Measurements from ENCODE around the gene SMYD3. TPM values are rescaled to one million over a fixed set of nuclear protein-coding genes. Genes with fewer than 3 reads are reported as not detected.

The SMYD3 gene
- total and polyA plus RNA-seq, 10 of the 15 experiments (the other 5 are each of a cell fraction or from before 2014, with no cell fraction given): 18.3 to 54.0 (median 24.8) TPM

DNA sequence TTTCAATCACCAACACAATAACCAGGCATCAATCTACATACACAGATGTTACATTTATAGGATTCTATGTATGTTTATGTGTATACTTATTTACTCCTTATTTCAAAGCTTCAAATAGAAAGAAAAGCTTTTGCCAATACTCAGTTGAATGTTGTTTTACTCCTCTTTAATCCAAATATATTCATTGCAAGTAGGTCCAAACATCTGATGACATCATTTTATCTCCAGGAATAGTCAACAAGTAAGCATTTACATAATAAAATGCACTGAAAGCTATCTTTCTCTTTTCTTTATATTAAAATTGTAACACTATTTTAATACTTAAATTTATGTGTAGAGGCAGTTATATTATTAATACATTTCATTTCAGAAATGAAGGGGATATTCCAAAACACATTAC, 380.5 kb downstream of the SMYD3 start:
- SMC1A ChIA-PET (ENCODE audit: uncharacterized antibody, unreplicated experiment): interaction anchor here (0.7 to 1.6 kb wide), 2 partner anchors 12 to 28 kb away, joined by 3 read pairs; no protein-coding TSS in a partner anchor
- peaks cover 1% of the 10 kb centered on the region; the same call in 1 of the 3 replicates for H3K9me3 ChIP-seq (replicated peaks; ENCODE audit: control insufficient read depth, insufficient read depth, low read length)
- H3K27ac ChIP-seq (ENCODE audit: control insufficient read depth, insufficient read depth): no peak overlapping the region
- no peak overlapping the region for H3K4me3 ChIP-seq
- POLR2A ChIA-PET: no interaction called here
- CTCF ChIA-PET: no interaction called here
- no TSS peak for BruUV-seq (replicated peaks)
- no peaks in the 10 kb centered on the region for H3K36me3 ChIP-seq (ENCODE audit: control insufficient read depth in 2 of 2, insufficient read depth in 2 of 2, low read length in 1 of 2)
- FAIRE-seq (no peak), DNase-seq (ENCODE audit: low read depth, low spot score) (no peak), ATAC-seq (no peak)
- no peaks in the 10 kb centered on the region for H3K27me3 ChIP-seq (replicated peaks in 1 of 2; ENCODE audit: control insufficient read depth in 2 of 2, insufficient read depth in 2 of 2, low read length in 1 of 2)
- no peaks in the 10 kb centered on the region; the same call in 1 of the 2 replicates for H3K4me1 ChIP-seq (ENCODE audit: control insufficient read depth, insufficient read depth, low read length)
- no peaks in the 10 kb centered on the region for H4K20me1 ChIP-seq (ENCODE audit: control insufficient read depth, insufficient read depth)
- no peaks in the 10 kb centered on the region for H3K79me2 ChIP-seq (ENCODE audit: control insufficient read depth, insufficient read depth, low read length)
- TF ChIP-seq IRF5 (IDR thresholded peaks at IDR 0.05; ENCODE audit: borderline replicate concordance): no peak
- no peak for TF ChIP-seq FOS (IDR thresholded peaks at IDR 0.05; ENCODE audit: borderline replicate concordance, extremely low read depth, insufficient read length)
- RAD21 ChIA-PET (ENCODE audit: unreplicated experiment): no interaction called here
- H3K4me2 ChIP-seq (ENCODE audit: control insufficient read depth, insufficient read depth): no peak overlapping the region
- H3K9ac ChIP-seq (ENCODE audit: control insufficient read depth, insufficient read depth, low read length): no peak overlapping the region
- H2AFZ ChIP-seq (ENCODE audit: control insufficient read depth, low read depth, low read length): no peak overlapping the region
- in situ Hi-C loops (cut with MboI) (no loop called here), intact Hi-C loops (cut with micrococcal nuclease; ENCODE audit: unreplicated experiment) (no loop called here)

GRCh38 chr1:246122071-246122470, 385.0 kb downstream of the SMYD3 start:
- ChIA-PET RAD21 (ENCODE audit: unreplicated experiment) (interaction anchor here (0.5 kb wide), 1 partner anchor 308 kb away, joined by 3 read pairs; no protein-coding TSS in a partner anchor), SMC1A (ENCODE audit: uncharacterized antibody, unreplicated experiment) (interaction anchor here (0.7 to 1.5 kb wide), 3 partner anchors 14 to 26 kb away, joined by 3 to 4 read pairs (median 3); no protein-coding TSS in a partner anchor), POLR2A (no interaction called here), CTCF (interaction anchor here (0.8 kb wide), 1 partner anchor 12 kb away, joined by 3 read pairs; no protein-coding TSS in a partner anchor)
- in situ Hi-C loops (cut with MboI) (no loop called here), intact Hi-C loops (cut with micrococcal nuclease; ENCODE audit: unreplicated experiment) (no loop called here)
- H4K20me1 ChIP-seq (ENCODE audit: control insufficient read depth, insufficient read depth): no peaks in the 10 kb centered on the region
- 100% methylated on average over 3 of the region's 3 CpGs for WGBS (ENCODE audit: insufficient coverage, insufficient replicate concordance, low lambda C conversion rate, missing lambda C conversion rate)
- FAIRE-seq: no peak
- H3K79me2 ChIP-seq (ENCODE audit: control insufficient read depth, insufficient read depth, low read length): no peaks in the 10 kb centered on the region
- no peaks in the 10 kb centered on the region for H3K36me3 ChIP-seq (ENCODE audit: control insufficient read depth in 2 of 2, insufficient read depth in 2 of 2, low read length in 1 of 2)
- H3K9ac ChIP-seq (ENCODE audit: control insufficient read depth, insufficient read depth, low read length): no peak overlapping the region
- H3K27me3 ChIP-seq (replicated peaks in 1 of 2; ENCODE audit: control insufficient read depth in 2 of 2, insufficient read depth in 2 of 2, low read length in 1 of 2): no peaks in the 10 kb centered on the region
- no peaks in the 10 kb centered on the region for H3K9me3 ChIP-seq (replicated peaks; ENCODE audit: control insufficient read depth, insufficient read depth, low read length)
- no peak overlapping the region for H3K27ac ChIP-seq (ENCODE audit: control insufficient read depth, insufficient read depth)
- H3K4me1 ChIP-seq (ENCODE audit: control insufficient read depth, insufficient read depth, low read length): no peaks in the 10 kb centered on the region
- no peak overlapping the region for H3K4me2 ChIP-seq (ENCODE audit: control insufficient read depth, insufficient read depth)
- ATAC-seq: no peak
- no TSS peak for BruUV-seq (replicated peaks)
- H3K4me3 ChIP-seq: no peak overlapping the region
- DNase-seq (ENCODE audit: low read depth, low spot score): no peak
- no peak overlapping the region for H2AFZ ChIP-seq (ENCODE audit: control insufficient read depth, low read depth, low read length)
- TF ChIP-seq SREBF1 (IDR thresholded peaks at IDR 0.05; ENCODE audit: low read length) (no peak), IKZF2 (IDR thresholded peaks at IDR 0.05) (no peak), ATF2 (IDR thresholded peaks at IDR 0.05; ENCODE audit: low read length) (no peak), E2F4 (IDR thresholded peaks at IDR 0.05; ENCODE audit: low read depth, low read length) (no peak), TARDBP (IDR thresholded peaks at IDR 0.05; ENCODE audit: borderline replicate concordance) (no peak)
- TF ChIP-seq, protein P1, sequence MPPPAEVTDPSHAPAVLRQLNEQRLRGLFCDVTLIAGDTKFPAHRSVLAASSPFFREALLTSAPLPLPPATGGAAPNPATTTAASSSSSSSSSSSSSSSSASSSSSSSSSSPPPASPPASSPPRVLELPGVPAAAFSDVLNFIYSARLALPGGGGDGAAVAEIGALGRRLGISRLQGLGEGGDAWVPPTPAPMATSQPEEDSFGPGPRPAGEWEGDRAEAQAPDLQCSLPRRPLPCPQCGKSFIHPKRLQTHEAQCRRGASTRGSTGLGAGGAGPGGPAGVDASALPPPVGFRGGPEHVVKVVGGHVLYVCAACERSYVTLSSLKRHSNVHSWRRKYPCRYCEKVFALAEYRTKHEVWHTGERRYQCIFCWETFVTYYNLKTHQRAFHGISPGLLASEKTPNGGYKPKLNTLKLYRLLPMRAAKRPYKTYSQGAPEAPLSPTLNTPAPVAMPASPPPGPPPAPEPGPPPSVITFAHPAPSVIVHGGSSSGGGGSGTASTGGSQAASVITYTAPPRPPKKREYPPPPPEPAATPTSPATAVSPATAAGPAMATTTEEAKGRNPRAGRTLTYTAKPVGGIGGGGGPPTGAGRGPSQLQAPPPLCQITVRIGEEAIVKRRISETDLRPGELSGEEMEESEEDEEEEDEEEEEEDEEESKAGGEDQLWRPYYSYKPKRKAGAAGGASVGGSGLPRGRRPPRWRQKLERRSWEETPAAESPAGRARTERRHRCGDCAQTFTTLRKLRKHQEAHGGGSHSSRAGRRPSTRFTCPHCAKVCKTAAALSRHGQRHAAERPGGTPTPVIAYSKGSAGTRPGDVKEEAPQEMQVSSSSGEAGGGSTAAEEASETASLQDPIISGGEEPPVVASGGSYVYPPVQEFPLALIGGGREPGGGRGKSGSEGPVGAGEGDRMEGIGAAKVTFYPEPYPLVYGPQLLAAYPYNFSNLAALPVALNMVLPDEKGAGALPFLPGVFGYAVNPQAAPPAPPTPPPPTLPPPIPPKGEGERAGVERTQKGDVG (CRISPR knock-in tag; IDR thresholded peaks at IDR 0.05): no peak
